Ovary (tissue), 3 donors: ENCODE results near the gene PRR23C.

Experiments
- CTCF ChIP-seq, 3 donors: fragments of 450-650 bp in 2 of 3; fragments of 200-600 bp in 1 of 3; IDR thresholded peaks; one replicate each; pipeline versions ENCODE4 v1.5.1 to v1.8.0; 2016 to 2022; ENCODE audit warnings: antibody characterized with exemption in 3 of 3, mild to moderate bottlenecking in 1 of 3
- POLR2A ChIP-seq: fragments of 450-650 bp; IDR thresholded peaks from one replicate; pipeline ENCODE4 v1.6.1; 2017; ENCODE audit warnings: antibody characterized with exemption, mild to moderate bottlenecking, moderate library complexity
- donor health status: DM: no; HTN: no; CAD: no.

GRCh38 chr3:139016430-139017048, 28.2 kb downstream of the PRR23C start:
- TF ChIP-seq POLR2A (no peak), CTCF (IDR thresholded peaks at IDR 0.05) (no peak)
